HEK293 (cell line): ENCODE data around the gene PHLDB1.

ENCODE experiments used
- AEBP2 ChIP-seq: fragments of 450-650 bp; formaldehyde crosslinking; IDR thresholded peaks from 2 replicates; pipeline ENCODE4 v1.5.1; 2016; ENCODE audit warnings: missing biosample characterization, missing genetic modification characterization, borderline replicate concordance
- IKZF3 ChIP-seq: fragments of 450-650 bp; IDR thresholded peaks from 2 replicates; pipeline ENCODE4 v1.5.0; 2018; ENCODE audit warnings: missing biosample characterization, mild to moderate bottlenecking, missing genetic modification characterization, moderate library complexity
- KLF17 ChIP-seq: fragments of 450-650 bp; formaldehyde crosslinking; IDR thresholded peaks from 2 replicates; pipeline ENCODE4 v1.5.1; 2016; ENCODE audit warnings: missing biosample characterization, missing genetic modification characterization
- OSR2 ChIP-seq: fragments of 450-650 bp; formaldehyde crosslinking; IDR thresholded peaks from 2 replicates; pipeline ENCODE4 v1.5.1; 2016; ENCODE audit warnings: missing biosample characterization, missing genetic modification characterization
- PRDM10 ChIP-seq: fragments of 450-650 bp; formaldehyde crosslinking; IDR thresholded peaks from 2 replicates; pipeline ENCODE4 v1.5.1; 2016; ENCODE audit warnings: missing biosample characterization, missing genetic modification characterization
- TCF7L2 ChIP-seq: IDR thresholded peaks from 2 replicates; pipeline ENCODE4 v1.6.1; 2011; ENCODE audit warnings: low read depth, mild to moderate bottlenecking, inconsistent platforms, low read length, moderate library complexity, borderline replicate concordance
- ZBTB20 ChIP-seq: fragments of 450-650 bp; formaldehyde crosslinking; IDR thresholded peaks from 2 replicates; pipeline ENCODE4 v1.5.1; 2016; ENCODE audit warnings: missing biosample characterization, missing genetic modification characterization
- ZBTB49 ChIP-seq: fragments of 450-650 bp; formaldehyde crosslinking; IDR thresholded peaks from 2 replicates; pipeline ENCODE4 v1.5.1; 2016; ENCODE audit warnings: missing biosample characterization, missing genetic modification characterization, low read depth
- ZBTB7A ChIP-seq: fragments of 450-650 bp; formaldehyde crosslinking; IDR thresholded peaks from 2 replicates; pipeline ENCODE4 v1.5.1; 2016; ENCODE audit warnings: low read depth, missing biosample characterization, missing genetic modification characterization
- ZFP3 ChIP-seq: fragments of 450-650 bp; formaldehyde crosslinking; IDR thresholded peaks from 2 replicates; pipeline ENCODE4 v1.5.1; 2016; ENCODE audit warnings: low read depth, missing biosample characterization, missing genetic modification characterization
- ZFP41 ChIP-seq: fragments of 450-650 bp; formaldehyde crosslinking; IDR thresholded peaks from 2 replicates; pipeline ENCODE4 v1.5.1; 2016; ENCODE audit warnings: missing biosample characterization, missing genetic modification characterization, borderline replicate concordance
- ZNF184 ChIP-seq: fragments of 450-650 bp; IDR thresholded peaks from 2 replicates; pipeline ENCODE4 v1.5.1; 2018; ENCODE audit warnings: missing biosample characterization, mild to moderate bottlenecking, missing genetic modification characterization
- ZNF214 ChIP-seq: fragments of 450-650 bp; formaldehyde crosslinking; IDR thresholded peaks from 2 replicates; pipeline ENCODE4 v1.5.1; 2017; ENCODE audit warnings: missing biosample characterization, mild to moderate bottlenecking, missing genetic modification characterization, borderline replicate concordance
- ZNF266 ChIP-seq: fragments of 450-650 bp; formaldehyde crosslinking; IDR thresholded peaks from 2 replicates; pipeline ENCODE4 v1.5.1; 2016; ENCODE audit warnings: missing biosample characterization, missing genetic modification characterization, low read depth
- ZNF280C ChIP-seq: fragments of 450-650 bp; formaldehyde crosslinking; IDR thresholded peaks from 2 replicates; pipeline ENCODE4 v1.5.1; 2016; ENCODE audit warnings: missing biosample characterization, missing genetic modification characterization
- ZNF302 ChIP-seq: fragments of 450-650 bp; formaldehyde crosslinking; IDR thresholded peaks from 2 replicates; pipeline ENCODE4 v1.5.1; 2016; ENCODE audit warnings: missing biosample characterization, missing genetic modification characterization, low read depth
- ZNF362 ChIP-seq: fragments of 450-650 bp; formaldehyde crosslinking; IDR thresholded peaks from 2 replicates; pipeline ENCODE4 v1.5.1; 2016; ENCODE audit warnings: missing biosample characterization, missing genetic modification characterization
- ZNF391 ChIP-seq: fragments of 450-650 bp; formaldehyde crosslinking; IDR thresholded peaks from 2 replicates; pipeline ENCODE4 v1.5.1; 2016; ENCODE audit warnings: low read depth, missing biosample characterization, missing genetic modification characterization, borderline replicate concordance
- ZNF404 ChIP-seq: fragments of 450-650 bp; formaldehyde crosslinking; IDR thresholded peaks from 2 replicates; pipeline ENCODE4 v1.5.1; 2017; ENCODE audit warnings: missing biosample characterization, missing genetic modification characterization
- ZNF426 ChIP-seq: fragments of 450-650 bp; formaldehyde crosslinking; IDR thresholded peaks from 2 replicates; pipeline ENCODE4 v1.5.1; 2017; ENCODE audit warnings: missing biosample characterization, missing genetic modification characterization, mild to moderate bottlenecking, inconsistent platforms, moderate library complexity
- ZNF580 ChIP-seq: fragments of 450-650 bp; formaldehyde crosslinking; IDR thresholded peaks from 2 replicates; pipeline ENCODE4 v1.5.1; 2016; ENCODE audit warnings: missing biosample characterization, missing genetic modification characterization
- ZNF664 ChIP-seq: fragments of 450-650 bp; formaldehyde crosslinking; IDR thresholded peaks from 2 replicates; pipeline ENCODE4 v1.5.1; 2016; ENCODE audit warnings: missing biosample characterization, missing genetic modification characterization
- ZNF776 ChIP-seq: fragments of 450-650 bp; formaldehyde crosslinking; IDR thresholded peaks from 2 replicates; pipeline ENCODE4 v1.5.0; 2017; ENCODE audit warnings: missing biosample characterization, missing genetic modification characterization, borderline replicate concordance
- ZNF791 ChIP-seq: fragments of 450-650 bp; formaldehyde crosslinking; IDR thresholded peaks from 2 replicates; pipeline ENCODE4 v1.5.1; 2016; ENCODE audit warnings: missing biosample characterization, missing genetic modification characterization
- ZNF837 ChIP-seq: fragments of 450-650 bp; formaldehyde crosslinking; IDR thresholded peaks from 2 replicates; pipeline ENCODE4 v1.5.1; 2016; ENCODE audit warnings: missing biosample characterization, missing genetic modification characterization
- ZSCAN23 ChIP-seq: fragments of 450-650 bp; formaldehyde crosslinking; IDR thresholded peaks from 2 replicates; pipeline ENCODE4 v1.5.1; 2016; ENCODE audit warnings: missing biosample characterization, missing genetic modification characterization

PHLDB1 gene

GRCh38 chr11:118634431-118635236 is 27.2 kb downstream of the PHLDB1 start (continued):
- TF ChIP-seq ZBTB49 (tag by site-specific recombination), result no peak
- no peak for TF ChIP-seq ZNF776 (tag by site-specific recombination)
- TF ChIP-seq TCF7L2, result no peak
- TF ChIP-seq PRDM10 (tag by site-specific recombination), result no peak
- 0 out of 2 replicates have a peak, but pooled peaks have one; percentile 40 for TF ChIP-seq ZNF837 (tag by site-specific recombination)
- no peak for TF ChIP-seq IKZF3
- TF ChIP-seq ZNF266 (tag by site-specific recombination), result no peak
- peak; percentile 83 for TF ChIP-seq KLF17
- TF ChIP-seq AEBP2 (tag by site-specific recombination), result no peak
- TF ChIP-seq ZNF580, result no peak
- no peak for TF ChIP-seq ZNF362
- TF ChIP-seq ZNF280C (tag by site-specific recombination), result no peak
- TF ChIP-seq ZBTB7A (tag by site-specific recombination), result no peak
- TF ChIP-seq ZNF214 (tag by site-specific recombination), result no peak
- no peak for TF ChIP-seq ZFP3 (tag by site-specific recombination)
- no peak for TF ChIP-seq ZNF404 (tag by site-specific recombination)
- no peak for TF ChIP-seq ZNF664 (tag by site-specific recombination)
- peak; percentile 53; the same call in 1 of the 2 replicates for TF ChIP-seq ZSCAN23 (tag by site-specific recombination)
- TF ChIP-seq ZBTB20, result peak; percentile 11; the same call in 1 of the 2 replicates
- no peak for TF ChIP-seq ZNF302
- no peak for TF ChIP-seq ZNF426
- no peak for TF ChIP-seq ZNF791 (tag by site-specific recombination)
- TF ChIP-seq ZNF184 (tag by site-specific recombination), result no peak
- TF ChIP-seq ZNF391, result peak; percentile 54; the same call in 1 of the 2 replicates
- no peak for TF ChIP-seq ZFP41 (tag by site-specific recombination)
- TF ChIP-seq OSR2 (tag by site-specific recombination), result no peak
